SK-N-SH (cell line): Measurements from ENCODE around the gene MGST2.

ENCODE experiments used
- CHD2 ChIP-seq: fragments of 150-350 bp; IDR thresholded peaks from 2 replicates; pipeline ENCODE4 v1.6.1; 2018; ENCODE audit warnings: low read length; ENCODE audit not compliant: partially characterized antibody
- CTCF ChIP-seq: fragments of 200-600 bp; sonication (generic); IDR thresholded peaks from 2 replicates; pipeline ENCODE4 v1.6.1; 2017; ENCODE audit warnings: antibody characterized with exemption, mild to moderate bottlenecking, moderate library complexity
- ELF1 ChIP-seq: IDR thresholded peaks from 2 replicates; pipeline ENCODE4 v1.4.0; 2012
- EP300 ChIP-seq, 2 experiments: IDR thresholded peaks; 2 replicates each; pipeline versions ENCODE4 v1.4.0 to v1.6.1; 2012; ENCODE audit warnings: borderline replicate concordance in 1 of 2, low read depth in 1 of 2, low read length in 1 of 2
- PBX3 ChIP-seq: IDR thresholded peaks from 2 replicates; pipeline ENCODE4; 2012
- POLR2AphosphoS5 ChIP-seq: IDR thresholded peaks from 2 replicates; pipeline ENCODE4 v1.6.1; 2012; ENCODE audit warnings: low read depth, low read length
- RAD21 ChIP-seq: IDR thresholded peaks from 2 replicates; pipeline ENCODE4 v1.6.1; 2012; ENCODE audit warnings: mild to moderate bottlenecking, low read length
- SMC3 ChIP-seq: IDR thresholded peaks from 2 replicates; pipeline ENCODE4 v1.6.1; 2012; ENCODE audit warnings: low read depth, low read length, improper control_type of control experiment
- TAF1 ChIP-seq: IDR thresholded peaks from 2 replicates; pipeline ENCODE4 v1.6.1; 2012; ENCODE audit warnings: low read depth, mild to moderate bottlenecking, low read length, moderate library complexity, borderline replicate concordance
- TEAD4 ChIP-seq: IDR thresholded peaks from 2 replicates; pipeline ENCODE4 v1.4.0; 2012; ENCODE audit warnings: mild to moderate bottlenecking, borderline replicate concordance; ENCODE audit not compliant: insufficient read depth
- YY1 ChIP-seq: IDR thresholded peaks from 2 replicates; pipeline ENCODE4 v1.4.0; 2012; ENCODE audit warnings: low read depth, mild to moderate bottlenecking
- ZBTB33 ChIP-seq: IDR thresholded peaks from 2 replicates; pipeline ENCODE4 v1.4.0; 2012; ENCODE audit warnings: low read depth, borderline replicate concordance
- TF ChIP-seq, protein P1 (sequence below): IDR thresholded peaks from 2 replicates; pipeline ENCODE4 v1.6.1; 2012; ENCODE audit warnings: mild to moderate bottlenecking, low read depth, low read length, moderate library complexity
- TF ChIP-seq, protein P2 (sequence below): IDR thresholded peaks from 2 replicates; pipeline ENCODE4 v1.4.0; 2012; ENCODE audit warnings: low read depth

GRCh38 chr4:139712882-139713281, 47.3 kb downstream of the MGST2 start:
- TF ChIP-seq CTCF: no peak
- TF ChIP-seq CHD2: no peak
- no peak for TF ChIP-seq ZBTB33
- TF ChIP-seq EP300 (IDR thresholded peaks at IDR 0.05; ENCODE audit: borderline replicate concordance in 1 of 2, low read depth in 1 of 2, low read length in 1 of 2): no peak
- TF ChIP-seq ELF1: no peak
- TF ChIP-seq, protein P1, sequence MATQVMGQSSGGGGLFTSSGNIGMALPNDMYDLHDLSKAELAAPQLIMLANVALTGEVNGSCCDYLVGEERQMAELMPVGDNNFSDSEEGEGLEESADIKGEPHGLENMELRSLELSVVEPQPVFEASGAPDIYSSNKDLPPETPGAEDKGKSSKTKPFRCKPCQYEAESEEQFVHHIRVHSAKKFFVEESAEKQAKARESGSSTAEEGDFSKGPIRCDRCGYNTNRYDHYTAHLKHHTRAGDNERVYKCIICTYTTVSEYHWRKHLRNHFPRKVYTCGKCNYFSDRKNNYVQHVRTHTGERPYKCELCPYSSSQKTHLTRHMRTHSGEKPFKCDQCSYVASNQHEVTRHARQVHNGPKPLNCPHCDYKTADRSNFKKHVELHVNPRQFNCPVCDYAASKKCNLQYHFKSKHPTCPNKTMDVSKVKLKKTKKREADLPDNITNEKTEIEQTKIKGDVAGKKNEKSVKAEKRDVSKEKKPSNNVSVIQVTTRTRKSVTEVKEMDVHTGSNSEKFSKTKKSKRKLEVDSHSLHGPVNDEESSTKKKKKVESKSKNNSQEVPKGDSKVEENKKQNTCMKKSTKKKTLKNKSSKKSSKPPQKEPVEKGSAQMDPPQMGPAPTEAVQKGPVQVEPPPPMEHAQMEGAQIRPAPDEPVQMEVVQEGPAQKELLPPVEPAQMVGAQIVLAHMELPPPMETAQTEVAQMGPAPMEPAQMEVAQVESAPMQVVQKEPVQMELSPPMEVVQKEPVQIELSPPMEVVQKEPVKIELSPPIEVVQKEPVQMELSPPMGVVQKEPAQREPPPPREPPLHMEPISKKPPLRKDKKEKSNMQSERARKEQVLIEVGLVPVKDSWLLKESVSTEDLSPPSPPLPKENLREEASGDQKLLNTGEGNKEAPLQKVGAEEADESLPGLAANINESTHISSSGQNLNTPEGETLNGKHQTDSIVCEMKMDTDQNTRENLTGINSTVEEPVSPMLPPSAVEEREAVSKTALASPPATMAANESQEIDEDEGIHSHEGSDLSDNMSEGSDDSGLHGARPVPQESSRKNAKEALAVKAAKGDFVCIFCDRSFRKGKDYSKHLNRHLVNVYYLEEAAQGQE: no peak
- TF ChIP-seq SMC3: no peak
- TF ChIP-seq TAF1: no peak
- no peak for TF ChIP-seq POLR2AphosphoS5
- no peak for TF ChIP-seq TEAD4
- TF ChIP-seq, protein P2, sequence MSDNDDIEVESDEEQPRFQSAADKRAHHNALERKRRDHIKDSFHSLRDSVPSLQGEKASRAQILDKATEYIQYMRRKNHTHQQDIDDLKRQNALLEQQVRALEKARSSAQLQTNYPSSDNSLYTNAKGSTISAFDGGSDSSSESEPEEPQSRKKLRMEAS: no peak
- no peak for TF ChIP-seq YY1
- TF ChIP-seq RAD21: no peak
- no peak for TF ChIP-seq PBX3
